WTC11 (cell line): ENCODE measurements around the gene SNX8.
"Not testable (repeated sequence)": the region's sequence is repeated elsewhere in the genome, so short reads cannot be mapped to it uniquely, and the experiment has no call there.

Experiments used
- ATF2 ChIP-seq: sonication (generic); formaldehyde crosslinking; IDR thresholded peaks from 2 replicates; pipeline ENCODE4 v1.8.1; 2022; ENCODE audit warnings: low read depth, missing genetic modification reagents, borderline replicate concordance
- CREB1 ChIP-seq: sonication (generic); formaldehyde crosslinking; IDR thresholded peaks from 2 replicates; pipeline ENCODE4 v1.8.0; 2023; ENCODE audit warnings: mild to moderate bottlenecking, missing genetic modification reagents
- ELF4 ChIP-seq: sonication (generic); formaldehyde crosslinking; IDR thresholded peaks from 2 replicates; pipeline ENCODE4 v1.8.1; 2022; ENCODE audit warnings: low read depth, mild to moderate bottlenecking, moderate library complexity, missing genetic modification reagents
- ESRRA ChIP-seq: sonication (generic); formaldehyde crosslinking; IDR thresholded peaks from 2 replicates; pipeline ENCODE4 v1.8.1; 2022; ENCODE audit warnings: mild to moderate bottlenecking, missing genetic modification reagents, borderline replicate concordance
- GTF2I ChIP-seq: fragments of 250-450 bp; sonication (Bioruptor Pico); conservative IDR thresholded peaks from 2 replicates; pipeline ENCODE4 v1.4.0; 2021; ENCODE audit warnings: mild to moderate bottlenecking
- TF ChIP-seq, protein P1 (sequence below): fragments of 200-600 bp; IDR thresholded peaks from 2 replicates; pipeline ENCODE4 v1.8.0; 2022; ENCODE audit warnings: antibody characterized with exemption
- TF ChIP-seq, protein P2 (sequence below): sonication (generic); formaldehyde crosslinking; IDR thresholded peaks from 2 replicates; pipeline ENCODE4 v1.8.0; 2022; ENCODE audit warnings: mild to moderate bottlenecking, missing genetic modification reagents

- TF ChIP-seq, protein P1, sequence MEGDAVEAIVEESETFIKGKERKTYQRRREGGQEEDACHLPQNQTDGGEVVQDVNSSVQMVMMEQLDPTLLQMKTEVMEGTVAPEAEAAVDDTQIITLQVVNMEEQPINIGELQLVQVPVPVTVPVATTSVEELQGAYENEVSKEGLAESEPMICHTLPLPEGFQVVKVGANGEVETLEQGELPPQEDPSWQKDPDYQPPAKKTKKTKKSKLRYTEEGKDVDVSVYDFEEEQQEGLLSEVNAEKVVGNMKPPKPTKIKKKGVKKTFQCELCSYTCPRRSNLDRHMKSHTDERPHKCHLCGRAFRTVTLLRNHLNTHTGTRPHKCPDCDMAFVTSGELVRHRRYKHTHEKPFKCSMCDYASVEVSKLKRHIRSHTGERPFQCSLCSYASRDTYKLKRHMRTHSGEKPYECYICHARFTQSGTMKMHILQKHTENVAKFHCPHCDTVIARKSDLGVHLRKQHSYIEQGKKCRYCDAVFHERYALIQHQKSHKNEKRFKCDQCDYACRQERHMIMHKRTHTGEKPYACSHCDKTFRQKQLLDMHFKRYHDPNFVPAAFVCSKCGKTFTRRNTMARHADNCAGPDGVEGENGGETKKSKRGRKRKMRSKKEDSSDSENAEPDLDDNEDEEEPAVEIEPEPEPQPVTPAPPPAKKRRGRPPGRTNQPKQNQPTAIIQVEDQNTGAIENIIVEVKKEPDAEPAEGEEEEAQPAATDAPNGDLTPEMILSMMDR, result not testable (repeated sequence)
- TF ChIP-seq CREB1 (CRISPR knock-in tag); ATF2; ESRRA; GTF2I (CRISPR knock-in tag); ELF4 (CRISPR knock-in tag): not testable (repeated sequence)
- TF ChIP-seq, protein P2, sequence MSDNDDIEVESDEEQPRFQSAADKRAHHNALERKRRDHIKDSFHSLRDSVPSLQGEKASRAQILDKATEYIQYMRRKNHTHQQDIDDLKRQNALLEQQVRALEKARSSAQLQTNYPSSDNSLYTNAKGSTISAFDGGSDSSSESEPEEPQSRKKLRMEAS (CRISPR knock-in tag), result not testable (repeated sequence)
Observed at GRCh38 chr7:2269089-2269990, 44.9 kb downstream of the SNX8 start.
